GM19324 (cell line): ENCODE results near the gene MPHOSPH6.
"Not testable (repeated sequence)": the region's sequence is repeated elsewhere in the genome, so short reads cannot be mapped to it uniquely, and the experiment has no call there.

Experiments used
- ATAC-seq: cut with Tn5 transposase; IDR thresholded peaks from one replicate; pipeline ENCODE4 v1.9.1; 2021; ENCODE audit warnings: mild to moderate bottlenecking, moderate library complexity; ENCODE audit not compliant: unreplicated experiment, low FRiP score

Gene MPHOSPH6

GRCh38 chr16:82169861-82170845 lies at the start of gene MPHOSPH6:
Gene MPHOSPH6, minus strand, starts transcription at chr16:82170224. Its CDS starts 49 bp downstream, at chr16:82170175.
- ATAC-seq: peak; percentile 97

- ATAC-seq: no peak
These were observed 49.3 kb upstream of the MPHOSPH6 start for GRCh38 chr16:82219298-82219697.

DNA sequence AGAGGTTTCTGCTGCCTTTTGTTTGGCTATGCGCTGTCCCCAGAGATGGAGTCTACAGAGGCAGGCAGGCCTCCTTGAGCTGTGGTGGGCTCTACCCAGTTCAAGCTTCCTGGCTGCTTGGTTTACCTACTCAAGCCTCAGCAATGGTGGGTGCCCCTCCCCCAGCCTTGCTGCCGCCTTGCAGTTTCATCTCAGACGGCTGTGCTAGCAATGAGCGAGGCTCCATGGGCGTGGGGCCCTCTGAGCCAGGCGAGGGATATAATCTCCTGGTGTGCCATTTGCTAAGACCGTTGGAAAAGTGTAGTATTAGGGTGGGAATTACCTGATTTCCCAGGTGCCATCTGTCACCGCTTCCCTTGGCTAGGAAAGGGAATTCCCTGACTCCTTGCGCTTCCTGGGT lies 39.3 kb upstream of the MPHOSPH6 start:
- ATAC-seq: not testable (repeated sequence)

DNA sequence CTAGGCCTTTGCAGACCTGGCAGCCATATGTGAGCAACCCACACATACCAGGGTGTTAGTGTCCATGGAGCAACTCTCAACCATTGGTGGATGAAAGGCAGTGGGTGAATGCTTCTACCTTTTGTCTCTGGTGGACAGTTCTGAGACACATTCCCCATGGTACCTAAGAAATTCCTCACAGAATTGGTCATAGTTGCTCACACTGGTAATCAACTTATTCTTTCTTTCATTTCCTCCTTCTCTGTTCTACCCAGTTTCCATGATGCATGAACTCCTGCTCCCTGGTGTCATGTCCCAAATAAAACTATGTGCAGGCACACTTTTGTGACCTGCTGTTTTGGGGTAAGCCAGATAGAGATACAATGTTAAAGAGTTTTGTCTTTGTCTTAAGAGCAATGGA lies 33.2 kb upstream of the MPHOSPH6 start:
- ATAC-seq: no peak

GRCh38 chr16:82201926-82202325 lies 31.9 kb upstream of the MPHOSPH6 start:
- ATAC-seq: no peak

- no peak for ATAC-seq
These were observed 31.3 kb upstream of the MPHOSPH6 start for GRCh38 chr16:82201351-82201750.

DNA sequence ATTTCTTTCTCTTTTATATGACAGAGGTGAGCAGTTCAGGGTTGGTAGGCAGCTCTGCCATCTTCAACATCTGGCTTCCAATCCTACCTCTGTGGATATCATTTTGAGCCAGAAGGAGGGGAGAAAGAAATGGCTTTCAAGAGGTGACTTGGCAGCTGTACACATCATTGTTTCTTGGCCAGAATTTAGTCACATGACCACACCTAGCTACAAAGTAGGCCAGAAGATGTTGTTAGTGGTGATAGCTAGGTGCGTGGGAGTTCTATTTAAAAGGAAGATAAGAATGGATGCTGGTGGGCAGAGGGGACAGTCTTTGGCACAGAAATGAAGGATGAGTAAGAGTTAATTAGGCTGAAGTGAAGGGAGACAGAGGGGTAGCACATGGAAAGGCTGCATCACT lies 29.2 kb upstream of the MPHOSPH6 start:
- ATAC-seq: no peak

DNA sequence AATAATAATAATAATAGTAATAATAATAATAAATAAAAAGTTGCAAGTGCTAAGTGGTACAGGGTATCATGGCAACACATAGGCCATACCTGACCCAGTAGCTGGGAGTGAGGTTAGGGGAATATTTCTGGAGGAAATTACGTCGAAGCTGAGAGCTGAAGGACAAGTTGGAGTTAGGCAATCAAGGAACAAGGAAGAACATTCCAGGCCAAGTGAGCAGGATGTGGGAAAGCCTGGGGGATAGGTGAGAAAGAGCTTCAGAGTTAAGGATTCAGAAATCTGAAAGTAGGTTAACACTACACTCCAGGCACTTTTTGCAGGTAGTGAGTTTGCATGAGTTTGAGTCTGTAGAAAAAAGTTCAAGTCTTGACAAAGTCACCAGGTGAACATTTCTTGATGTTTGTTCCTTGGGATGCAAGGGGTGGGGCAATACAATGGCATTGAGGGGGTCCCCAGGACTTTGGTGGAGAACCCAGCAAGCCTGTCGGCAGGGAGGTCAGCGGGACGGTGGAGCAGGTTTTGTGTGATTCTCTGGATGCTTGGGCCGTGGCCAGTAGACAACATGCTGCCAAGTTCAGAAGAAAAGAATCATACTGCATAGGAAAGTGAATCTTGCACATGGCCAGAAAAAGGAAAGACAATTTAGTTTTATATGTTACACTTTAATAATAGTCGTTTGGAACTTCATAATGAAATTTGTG lies 27.7 kb upstream of the MPHOSPH6 start:
- ATAC-seq: no peak

- ATAC-seq: no peak
These were observed 26.0 kb upstream of the MPHOSPH6 start for GRCh38 chr16:82195917-82196494.

DNA sequence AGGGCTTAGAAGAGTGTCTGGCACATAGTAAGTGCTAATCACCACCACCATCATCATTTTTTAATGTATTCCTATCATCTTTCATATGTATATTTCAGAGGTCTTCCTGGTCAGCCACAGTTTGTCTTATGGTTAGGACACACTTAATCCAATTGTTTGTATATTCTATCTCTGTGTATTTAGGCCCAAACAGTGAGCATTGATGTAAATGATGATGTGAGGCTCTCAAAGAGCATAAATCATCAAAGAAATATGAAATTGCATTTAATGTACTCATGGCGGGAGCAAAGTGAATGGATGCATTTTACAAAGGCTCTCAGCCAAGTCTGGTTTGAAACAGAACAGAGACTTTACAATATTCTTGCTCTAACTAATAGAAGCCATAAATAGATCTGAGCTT lies 24.1 kb upstream of the MPHOSPH6 start:
- ATAC-seq: no peak

DNA sequence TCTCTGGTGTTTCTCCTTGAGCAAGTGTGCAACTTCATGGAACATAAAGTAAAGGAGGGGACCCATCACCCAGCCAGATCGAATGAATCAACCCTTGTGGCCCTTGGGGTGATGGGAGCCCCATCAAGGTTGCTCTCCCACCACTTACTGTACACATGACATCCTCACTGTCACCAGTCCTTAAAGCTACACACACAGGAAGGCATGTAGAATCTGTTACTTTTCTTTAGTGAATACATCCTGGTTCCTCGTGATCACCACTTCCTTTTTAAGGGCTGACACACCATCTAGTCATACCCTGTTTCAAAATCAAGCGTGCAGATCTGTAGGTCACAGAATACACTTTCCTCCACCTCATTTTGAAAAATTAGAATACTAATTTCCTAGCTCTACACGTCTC lies 22.6 kb upstream of the MPHOSPH6 start:
- ATAC-seq: no peak

DNA sequence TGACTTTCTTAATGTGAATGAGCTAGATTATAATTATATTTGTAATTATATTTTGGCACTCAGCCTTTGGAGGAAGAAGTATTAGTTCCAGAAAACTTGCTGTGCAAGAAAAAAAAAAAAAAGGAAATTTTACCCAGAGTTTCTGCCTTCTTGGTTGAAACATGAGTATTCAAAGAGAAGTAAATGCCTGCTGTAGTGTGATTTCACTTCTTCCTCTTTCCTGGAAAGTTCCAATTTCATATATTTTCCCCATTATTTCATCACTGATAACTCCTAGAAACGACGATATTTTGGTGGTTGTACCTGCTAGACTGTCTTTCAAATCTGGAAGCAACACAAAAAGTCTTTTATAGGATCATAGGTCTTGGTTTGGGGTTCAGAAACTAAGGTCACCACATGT lies 20.4 kb upstream of the MPHOSPH6 start:
- no peak for ATAC-seq

DNA sequence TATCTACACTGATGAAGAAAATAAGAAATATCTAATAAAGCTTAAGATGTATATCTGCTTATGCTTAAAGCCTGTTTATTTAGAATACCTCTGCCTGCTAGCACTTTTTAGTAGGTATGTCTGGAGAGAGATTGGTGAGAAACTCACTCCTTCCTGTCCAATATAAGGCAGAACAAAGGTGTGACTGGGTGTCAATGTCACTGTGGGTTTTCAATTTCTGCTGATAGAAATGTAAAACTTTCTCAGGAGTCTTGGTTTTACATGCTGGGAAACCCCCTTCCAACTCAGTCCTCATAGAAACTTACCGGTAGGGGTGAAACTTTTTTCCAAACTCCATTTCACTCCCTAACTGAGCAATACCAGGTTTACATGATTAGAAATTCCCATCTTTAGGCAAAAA lies 17.8 kb upstream of the MPHOSPH6 start:
- no peak for ATAC-seq

GRCh38 chr16:82185012-82185411 lies 15.0 kb upstream of the MPHOSPH6 start:
- ATAC-seq: no peak

- no peak for ATAC-seq
These were observed 14.2 kb upstream of the MPHOSPH6 start for GRCh38 chr16:82184213-82184612.

DNA sequence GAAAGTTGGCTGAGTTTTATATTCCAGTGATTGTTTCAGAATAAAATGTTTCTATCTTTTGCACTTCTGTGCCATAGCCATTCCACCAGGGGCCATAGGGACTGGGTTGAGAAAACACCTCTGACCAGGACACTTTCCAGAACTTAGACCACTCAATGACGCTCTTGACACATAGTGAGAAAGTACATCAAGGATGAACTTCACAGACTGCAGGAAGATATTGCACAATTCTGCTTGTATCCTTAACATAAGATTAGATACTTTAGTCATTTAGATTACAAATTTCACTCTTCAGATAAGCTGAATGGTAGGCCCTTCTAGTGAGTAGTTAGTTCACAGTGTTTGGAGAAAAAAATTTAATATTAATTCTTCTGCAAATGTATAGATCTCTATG lies 13.0 kb upstream of the MPHOSPH6 start:
- ATAC-seq: no peak

DNA sequence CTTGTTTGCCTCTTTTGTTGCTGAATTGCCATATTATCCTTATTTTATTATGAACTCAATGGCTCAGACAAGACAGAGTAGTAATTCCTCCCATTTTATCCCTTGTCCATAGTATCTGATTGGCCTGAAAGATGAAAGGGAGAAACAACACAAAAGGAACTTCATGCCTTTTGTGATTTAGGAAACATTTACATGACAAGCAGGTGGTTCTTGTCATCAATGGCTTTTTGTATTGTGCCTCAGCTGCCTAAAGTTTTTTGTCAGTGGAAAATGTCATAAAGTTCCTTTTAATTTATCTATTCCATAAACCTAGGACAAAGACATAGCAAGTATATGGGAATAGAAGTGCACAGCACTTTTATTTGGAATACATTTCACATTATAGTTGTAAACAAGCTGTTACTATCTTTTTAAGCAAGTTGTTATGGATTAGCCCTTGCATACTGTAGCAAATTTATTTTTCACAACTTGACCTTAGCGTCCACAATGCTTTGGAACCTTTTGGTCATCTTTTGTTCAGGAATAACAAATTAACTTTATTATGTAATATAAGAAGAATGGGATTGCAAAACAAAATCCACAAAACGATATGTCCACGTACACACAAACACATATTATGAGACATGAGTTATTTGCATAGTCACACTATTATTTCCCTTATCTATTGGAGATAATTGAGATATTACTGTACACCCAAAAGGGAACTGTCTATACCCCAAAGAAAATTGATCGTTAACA lies 12.4 kb upstream of the MPHOSPH6 start:
- ATAC-seq: no peak

DNA sequence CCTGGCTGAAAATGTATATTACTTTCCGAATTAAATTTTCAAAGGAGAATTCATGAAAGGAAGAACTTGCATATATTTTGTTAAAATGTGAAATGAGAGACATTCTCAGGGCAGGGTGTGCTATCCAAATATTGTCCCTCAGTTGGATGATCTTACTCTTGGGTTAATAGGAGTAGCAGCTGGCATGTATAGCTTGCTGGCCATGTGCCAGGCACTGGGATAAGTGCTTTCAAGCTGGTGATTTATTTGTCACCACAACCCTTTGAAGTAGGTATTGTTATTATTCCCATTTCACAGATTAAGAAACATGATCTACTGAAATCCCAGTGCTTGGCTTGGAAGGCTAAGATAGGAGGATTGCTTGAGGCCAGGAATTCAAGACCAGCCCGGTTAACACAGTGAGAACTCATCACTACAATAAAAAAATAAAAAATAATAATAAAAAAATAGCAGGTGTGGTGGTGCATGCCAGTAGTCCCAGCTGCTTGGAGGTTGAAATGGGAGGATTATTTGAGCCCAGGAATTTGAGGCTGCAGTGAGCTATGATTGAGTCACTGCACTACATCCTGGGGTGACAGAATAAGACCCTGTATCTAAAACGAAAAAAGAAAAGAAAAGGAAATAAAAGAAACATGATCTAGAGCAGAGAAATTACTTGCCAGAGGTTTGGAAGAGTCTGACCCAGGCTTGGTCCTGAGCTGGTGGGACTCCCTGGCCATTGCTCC lies 11.6 kb upstream of the MPHOSPH6 start:
- no peak for ATAC-seq

GRCh38 chr16:82178352-82178751 lies 8.3 kb upstream of the MPHOSPH6 start:
- ATAC-seq: no peak

DNA sequence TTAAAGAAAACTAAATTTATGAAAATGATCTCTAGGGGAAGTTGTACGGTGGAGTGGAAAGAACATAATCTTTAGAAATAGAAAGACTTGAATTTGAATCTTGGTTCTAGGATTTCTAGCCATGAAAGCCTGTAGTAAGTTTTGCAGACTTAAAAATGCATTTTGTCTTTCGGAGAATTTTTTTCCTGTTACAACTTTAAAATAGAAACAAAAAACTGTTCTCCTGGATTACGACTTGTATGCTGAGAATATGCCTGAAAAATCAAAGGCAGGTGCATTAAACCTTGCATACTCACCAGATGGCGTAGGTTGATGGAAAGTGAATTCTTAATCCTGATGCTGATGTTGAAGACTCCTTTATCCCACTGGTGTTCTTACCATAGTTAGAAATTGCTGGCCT lies 7.5 kb upstream of the MPHOSPH6 start:
- no peak for ATAC-seq
